AG09309 (cell line): ENCODE data around the gene OR2V2.
"Not testable (repeated sequence)": the region's sequence is repeated elsewhere in the genome, so short reads cannot be mapped to it uniquely, and the experiment has no call there.

ENCODE experiments used
- DNase-seq: peaks from one replicate; pipeline ENCODE4 v3.0.0-alpha.2; 2010; ENCODE audit warnings: low read depth
- H3K4me3 ChIP-seq: 2 replicates; pipeline ENCODE4 v1.5.1; 2011; ENCODE audit warnings: mild to moderate bottlenecking, low read depth, low read length, moderate library complexity; ENCODE audit not compliant: control insufficient read depth
- TF ChIP-seq, protein P1 (sequence below): IDR thresholded peaks from 2 replicates; pipeline ENCODE4 v1.5.1; 2011; ENCODE audit warnings: mild to moderate bottlenecking, low read depth, low read length, inconsistent platforms; ENCODE audit not compliant: insufficient read depth, control insufficient read depth; ENCODE audit errors: missing control alignments

OR2V2 gene

DNA sequence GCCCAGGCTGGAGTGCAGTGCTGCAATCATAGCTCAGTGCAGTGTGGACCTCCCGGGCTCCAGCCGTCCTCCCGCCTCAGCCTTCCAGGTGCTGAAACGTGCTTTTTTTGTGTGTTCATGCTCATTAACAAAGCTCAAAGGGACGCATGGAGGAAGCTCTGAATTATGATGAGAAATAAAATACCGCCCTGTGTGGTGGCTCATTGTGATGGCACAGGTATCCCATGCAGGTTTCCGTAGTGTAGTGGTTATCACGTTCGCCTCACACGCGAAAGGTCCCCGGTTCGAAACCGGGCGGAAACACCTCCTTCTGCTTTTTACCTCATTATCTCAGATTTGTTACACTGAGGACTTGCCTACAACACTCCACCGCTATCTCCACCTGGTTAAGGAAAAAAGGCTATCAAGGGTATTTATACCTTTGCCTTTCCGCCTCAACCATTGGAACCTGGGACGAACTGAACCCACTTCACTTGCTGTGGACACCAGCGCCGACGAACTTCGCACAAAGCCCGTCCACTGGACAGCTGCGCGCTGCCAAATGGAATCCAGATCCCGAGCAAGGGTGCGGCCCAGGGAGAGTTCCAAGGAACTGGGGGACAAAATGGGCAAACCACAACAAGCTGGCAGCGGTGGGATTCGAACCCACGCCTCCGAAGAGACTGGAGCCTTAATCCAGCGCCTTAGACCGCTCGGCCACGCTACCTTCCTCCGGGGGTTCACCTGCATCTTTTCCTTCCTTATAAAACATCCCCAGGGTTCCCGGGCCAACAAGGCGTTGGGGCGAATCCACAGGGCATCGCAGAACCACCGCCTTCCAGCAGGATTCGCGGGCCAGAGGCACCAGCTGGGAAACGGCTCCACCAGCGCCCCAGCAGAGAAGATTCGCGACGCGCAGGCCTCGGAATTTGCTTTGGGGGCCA is 26.3 kb downstream of the OR2V2 start:
- H3K4me3 ChIP-seq, result no peak overlapping the region
- no peak for DNase-seq
- TF ChIP-seq, protein P1, sequence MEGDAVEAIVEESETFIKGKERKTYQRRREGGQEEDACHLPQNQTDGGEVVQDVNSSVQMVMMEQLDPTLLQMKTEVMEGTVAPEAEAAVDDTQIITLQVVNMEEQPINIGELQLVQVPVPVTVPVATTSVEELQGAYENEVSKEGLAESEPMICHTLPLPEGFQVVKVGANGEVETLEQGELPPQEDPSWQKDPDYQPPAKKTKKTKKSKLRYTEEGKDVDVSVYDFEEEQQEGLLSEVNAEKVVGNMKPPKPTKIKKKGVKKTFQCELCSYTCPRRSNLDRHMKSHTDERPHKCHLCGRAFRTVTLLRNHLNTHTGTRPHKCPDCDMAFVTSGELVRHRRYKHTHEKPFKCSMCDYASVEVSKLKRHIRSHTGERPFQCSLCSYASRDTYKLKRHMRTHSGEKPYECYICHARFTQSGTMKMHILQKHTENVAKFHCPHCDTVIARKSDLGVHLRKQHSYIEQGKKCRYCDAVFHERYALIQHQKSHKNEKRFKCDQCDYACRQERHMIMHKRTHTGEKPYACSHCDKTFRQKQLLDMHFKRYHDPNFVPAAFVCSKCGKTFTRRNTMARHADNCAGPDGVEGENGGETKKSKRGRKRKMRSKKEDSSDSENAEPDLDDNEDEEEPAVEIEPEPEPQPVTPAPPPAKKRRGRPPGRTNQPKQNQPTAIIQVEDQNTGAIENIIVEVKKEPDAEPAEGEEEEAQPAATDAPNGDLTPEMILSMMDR, result no peak

DNA sequence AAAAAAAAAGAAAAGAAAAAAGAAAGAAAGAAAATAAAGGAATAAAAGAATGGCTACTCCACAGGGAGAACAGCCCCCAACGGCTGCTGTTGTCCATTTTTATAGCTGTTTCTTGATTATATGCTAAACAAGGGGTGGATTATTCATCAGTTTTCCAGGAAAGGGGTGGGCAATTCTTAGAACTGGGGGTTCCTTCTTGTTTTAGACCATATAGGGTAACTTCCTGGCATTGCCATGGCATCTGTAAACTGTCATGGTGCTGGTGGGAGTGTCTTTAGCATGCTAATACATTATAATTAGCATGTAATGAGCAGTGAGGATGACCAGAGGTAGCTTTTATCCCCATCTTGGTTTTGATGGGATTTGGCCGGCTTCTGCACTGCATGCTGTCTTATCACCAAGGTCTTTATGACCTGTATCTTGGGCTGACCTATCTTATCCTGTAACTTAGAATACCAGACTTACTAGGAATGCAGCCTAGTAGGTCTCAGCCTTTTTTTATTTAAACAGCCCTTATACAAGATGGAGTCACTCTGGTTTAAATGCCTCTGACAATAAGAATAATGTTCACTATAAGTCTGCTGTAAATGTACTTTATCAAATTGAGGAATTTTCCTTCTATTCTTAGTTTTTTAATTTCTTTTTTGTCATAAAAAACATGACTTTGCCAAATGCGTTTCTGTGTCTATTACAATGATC is 29.0 kb downstream of the OR2V2 start:
- no peak for DNase-seq
- H3K4me3 ChIP-seq, result no peak overlapping the region
- TF ChIP-seq, protein P1, result no peak

DNA sequence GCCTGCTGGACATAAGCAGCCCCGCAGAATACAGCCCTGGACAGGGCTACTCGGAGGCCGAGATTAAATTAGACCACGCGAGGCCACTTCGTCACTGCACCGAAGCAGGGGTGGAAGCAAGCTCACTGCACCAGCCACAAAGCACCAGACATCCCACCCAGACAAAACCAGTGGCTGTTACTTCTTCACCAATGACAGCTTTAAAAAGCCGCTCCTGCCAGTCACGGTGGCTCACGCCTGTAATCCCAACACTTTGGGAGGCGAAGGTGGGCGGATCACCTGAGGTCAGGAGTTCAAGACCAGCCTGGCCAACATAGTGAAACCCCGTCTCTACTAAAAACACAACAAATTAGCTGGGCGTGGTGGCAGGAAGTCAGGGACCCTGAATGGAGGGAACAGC is 30.2 kb downstream of the OR2V2 start:
- not testable (repeated sequence) for DNase-seq, H3K4me3 ChIP-seq

DNA sequence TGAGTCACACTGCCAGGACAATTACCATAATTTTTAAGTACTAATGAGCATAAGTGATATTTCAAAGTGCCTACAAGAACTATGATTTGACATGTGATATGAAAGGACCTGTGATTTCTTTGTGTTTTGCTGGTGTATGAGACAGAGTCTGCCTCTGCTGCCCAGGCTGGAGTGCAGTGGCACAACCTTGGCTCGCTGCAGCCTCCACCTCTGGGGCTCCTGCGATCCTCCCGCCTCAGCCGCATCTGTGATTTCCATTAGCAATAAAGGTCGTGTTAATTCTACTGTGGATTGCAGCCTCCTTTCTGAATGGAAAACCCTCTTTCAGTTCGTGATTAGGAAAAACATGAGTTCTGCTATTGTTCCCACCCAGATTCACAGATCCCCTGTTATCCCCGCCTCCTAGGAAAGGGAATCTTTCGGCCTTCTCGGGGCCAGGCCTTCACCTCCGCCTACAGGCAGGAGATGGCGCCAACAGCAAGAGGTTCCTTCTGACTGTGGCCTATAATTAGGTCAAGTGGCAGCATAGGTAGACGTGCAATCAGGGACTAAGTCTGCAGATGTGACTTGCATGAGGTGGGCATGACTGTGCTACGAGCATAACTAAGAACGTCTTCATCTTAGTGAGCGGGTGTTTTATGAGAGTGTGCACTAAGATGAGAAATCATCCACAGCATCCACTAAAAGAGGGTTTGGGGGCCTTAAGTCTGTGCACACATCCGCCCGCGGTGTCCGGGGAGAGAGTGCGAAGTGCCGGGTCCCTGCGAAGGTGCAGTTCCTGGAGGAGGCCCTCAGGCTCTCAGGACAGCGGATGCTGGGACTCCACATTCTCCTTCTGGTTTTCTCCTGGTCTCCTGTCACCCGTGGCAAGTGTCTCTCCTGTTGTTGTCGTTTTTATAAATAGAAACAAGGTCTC is 34.5 kb downstream of the OR2V2 start:
- no peak overlapping the region for H3K4me3 ChIP-seq
- TF ChIP-seq, protein P1, result peak; percentile 75
- no peak for DNase-seq

DNA sequence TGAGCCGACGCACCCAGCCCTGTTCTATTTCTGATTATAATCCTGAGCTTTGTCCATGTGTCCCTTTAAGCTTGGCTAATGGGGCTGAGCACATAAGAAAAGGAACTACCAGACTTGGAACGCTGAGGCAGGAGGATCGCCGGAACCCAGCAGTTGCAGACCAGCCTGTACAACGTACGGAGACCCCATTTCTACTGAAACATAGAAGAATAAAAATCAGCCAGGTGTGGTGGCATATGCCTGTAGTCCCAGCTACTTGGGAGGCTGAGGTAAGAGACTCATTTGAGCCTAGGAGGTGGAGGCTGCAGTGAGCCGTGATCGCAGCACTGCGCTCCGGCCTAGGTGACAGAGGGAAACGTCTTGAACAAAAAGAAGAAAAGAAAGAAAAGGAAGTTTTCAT is 35.3 kb downstream of the OR2V2 start:
- TF ChIP-seq, protein P1, result no peak
- H3K4me3 ChIP-seq, result no peak overlapping the region
- no peak for DNase-seq

DNA sequence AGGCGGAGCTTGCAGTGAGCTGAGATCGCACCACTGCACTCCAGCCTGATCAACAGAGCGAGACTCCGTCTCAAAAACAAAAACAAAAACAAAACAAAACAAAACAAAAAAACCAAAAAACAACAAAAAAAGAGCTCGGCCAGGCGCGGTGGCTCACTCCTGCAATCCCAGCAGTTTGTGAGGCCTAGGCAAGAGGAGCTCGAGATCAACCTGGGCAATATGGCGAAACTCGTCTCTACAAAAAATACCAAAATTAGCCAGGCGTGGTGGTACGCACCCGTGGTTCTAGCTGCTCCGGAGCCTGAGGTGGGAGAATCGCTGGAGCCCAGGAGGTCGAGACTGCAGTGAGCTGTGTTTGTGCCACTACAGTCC is 37.4 kb downstream of the OR2V2 start:
- no peak overlapping the region for H3K4me3 ChIP-seq
- TF ChIP-seq, protein P1, result no peak
- DNase-seq, result no peak
